ENCODE results near the gene EYS.

The EYS gene

DNA sequence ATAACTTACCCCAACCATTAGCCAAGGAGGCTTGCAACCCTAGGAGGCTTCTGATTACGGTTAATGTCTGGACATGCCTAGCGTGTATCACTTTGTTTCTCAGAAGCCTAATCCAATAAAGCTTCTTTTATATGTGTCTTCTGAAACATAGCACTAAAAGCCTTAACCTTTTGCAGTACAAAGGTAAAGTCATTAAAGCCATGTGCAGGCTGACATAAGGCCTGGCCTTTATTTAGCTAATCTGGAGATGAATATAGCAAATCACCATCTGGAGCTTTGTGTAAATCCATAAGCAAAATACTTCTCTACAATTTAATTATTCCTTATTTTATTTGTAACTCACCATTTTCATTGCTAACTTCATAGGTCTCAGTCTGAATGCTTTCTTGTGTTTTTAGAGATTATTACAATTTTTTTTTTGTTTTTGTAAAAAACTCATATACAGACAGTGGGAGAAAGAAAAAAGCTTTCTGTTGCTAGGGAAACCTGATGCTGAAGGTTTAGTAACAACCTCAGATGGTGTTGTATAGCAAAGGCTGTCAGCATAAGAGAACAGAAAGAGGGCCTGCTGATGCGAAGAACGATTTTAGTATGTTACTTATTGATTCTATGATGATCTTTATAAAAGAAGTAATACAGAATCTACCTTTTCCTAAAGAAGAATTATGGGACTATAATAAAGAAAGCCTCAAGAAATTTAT is at the start of gene EYS:
TSS of gene EYS (minus strand) at position 101 of the 701 bp plus-strand sequence. CDS start 211,816 bp downstream, outside the sequence.
- no peak for DNase-seq (ENCODE audit: extremely low read depth in 1 of 2, low read depth in 1 of 2)

DNA sequence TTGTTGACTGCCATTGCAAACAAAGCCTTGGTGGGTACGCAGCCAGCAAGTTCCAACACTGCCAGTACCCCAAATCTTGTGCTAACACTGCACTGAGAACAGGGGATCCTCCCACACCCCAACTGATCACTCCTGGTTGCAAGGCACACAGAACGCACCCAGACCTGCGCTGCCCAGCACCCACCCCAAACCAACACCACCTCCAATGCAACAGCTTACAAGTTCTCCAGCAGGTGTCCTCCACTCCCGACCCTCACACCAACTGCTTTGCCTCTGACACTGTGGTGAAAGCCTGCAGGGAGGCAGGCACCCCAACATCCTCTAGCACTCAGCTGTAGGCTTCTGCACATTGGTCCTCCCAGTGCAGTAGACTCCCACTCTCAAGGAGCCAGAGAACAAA is 39.3 kb upstream of the EYS start:
- DNase-seq (ENCODE audit: extremely low read depth in 1 of 2, low read depth in 1 of 2) = no peak

DNA sequence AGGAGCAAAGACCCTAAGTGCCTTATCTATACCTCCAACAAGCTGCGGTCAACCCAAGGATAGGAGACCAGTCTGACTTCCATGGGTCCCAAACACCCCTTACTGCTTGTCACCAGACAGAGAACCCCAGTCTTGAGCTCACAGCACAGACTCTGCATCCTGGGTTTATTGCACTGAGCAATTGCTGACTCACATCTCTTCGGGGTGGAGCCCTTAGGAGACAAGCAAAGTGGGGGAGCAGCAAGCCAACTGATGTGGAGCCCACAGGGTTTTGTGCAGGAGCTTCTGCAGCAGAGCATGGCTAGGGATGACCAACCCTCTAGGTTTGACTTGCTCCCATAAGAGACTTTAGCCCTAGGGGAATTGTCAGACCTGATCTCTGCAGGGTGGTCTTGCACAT is 38.6 kb upstream of the EYS start:
- no peak for DNase-seq (ENCODE audit: extremely low read depth in 1 of 2, low read depth in 1 of 2)

DNA sequence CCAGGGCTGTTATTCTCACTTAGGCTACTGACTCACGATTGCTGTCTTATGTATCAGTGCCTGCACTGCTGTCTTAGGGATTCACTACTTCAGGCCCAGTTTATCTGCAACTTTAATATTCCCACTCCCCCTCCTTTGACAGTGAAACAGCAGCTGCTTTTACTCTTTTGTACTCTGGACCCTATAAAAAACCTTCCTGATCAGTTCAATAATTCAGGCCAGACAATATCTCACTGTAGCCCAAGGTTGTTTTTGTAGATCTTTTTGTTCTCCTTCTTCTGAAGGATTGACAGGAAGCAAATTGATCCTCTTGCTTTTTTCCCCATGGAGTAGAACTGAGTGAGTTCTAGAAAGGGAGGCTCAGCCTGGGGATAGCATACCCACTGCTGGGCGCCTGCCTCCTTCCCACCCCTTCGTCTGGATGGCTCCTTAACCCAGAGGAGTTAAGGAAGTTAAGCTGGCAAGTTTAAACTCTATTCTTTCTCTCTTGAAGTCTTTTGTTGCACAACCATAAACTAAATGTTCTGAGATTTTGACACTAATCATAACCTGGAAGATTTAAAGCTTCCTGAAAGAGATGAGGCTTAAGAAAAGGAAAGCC is 22.0 kb upstream of the EYS start:
- no peak for DNase-seq (ENCODE audit: extremely low read depth in 1 of 2, low read depth in 1 of 2)

- DNase-seq (ENCODE audit: extremely low read depth in 1 of 2, low read depth in 1 of 2) = no peak
Observed at GRCh38 chr6:65719101-65719500, 12.1 kb upstream of the EYS start.

DNA sequence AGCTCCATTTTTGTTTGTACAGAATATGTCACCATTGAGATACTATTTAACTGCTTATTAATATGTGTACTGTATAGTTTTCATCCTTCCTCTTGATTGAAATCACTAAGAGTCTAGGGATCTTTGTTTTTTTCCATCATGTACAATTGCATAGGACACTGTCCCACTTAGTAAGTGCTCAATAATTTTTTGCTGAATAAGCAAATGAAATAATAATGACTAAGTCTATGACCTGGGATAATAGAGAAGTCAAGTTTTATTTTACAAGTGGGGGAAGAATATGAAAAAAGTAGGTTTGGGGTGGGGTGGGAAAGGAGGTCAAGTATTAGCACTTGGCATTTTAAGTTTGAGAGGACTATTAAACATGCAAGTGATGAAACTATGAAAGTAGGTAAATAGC is 4.5 kb upstream of the EYS start:
- no peak for DNase-seq (ENCODE audit: extremely low read depth in 1 of 2, low read depth in 1 of 2)

DNA sequence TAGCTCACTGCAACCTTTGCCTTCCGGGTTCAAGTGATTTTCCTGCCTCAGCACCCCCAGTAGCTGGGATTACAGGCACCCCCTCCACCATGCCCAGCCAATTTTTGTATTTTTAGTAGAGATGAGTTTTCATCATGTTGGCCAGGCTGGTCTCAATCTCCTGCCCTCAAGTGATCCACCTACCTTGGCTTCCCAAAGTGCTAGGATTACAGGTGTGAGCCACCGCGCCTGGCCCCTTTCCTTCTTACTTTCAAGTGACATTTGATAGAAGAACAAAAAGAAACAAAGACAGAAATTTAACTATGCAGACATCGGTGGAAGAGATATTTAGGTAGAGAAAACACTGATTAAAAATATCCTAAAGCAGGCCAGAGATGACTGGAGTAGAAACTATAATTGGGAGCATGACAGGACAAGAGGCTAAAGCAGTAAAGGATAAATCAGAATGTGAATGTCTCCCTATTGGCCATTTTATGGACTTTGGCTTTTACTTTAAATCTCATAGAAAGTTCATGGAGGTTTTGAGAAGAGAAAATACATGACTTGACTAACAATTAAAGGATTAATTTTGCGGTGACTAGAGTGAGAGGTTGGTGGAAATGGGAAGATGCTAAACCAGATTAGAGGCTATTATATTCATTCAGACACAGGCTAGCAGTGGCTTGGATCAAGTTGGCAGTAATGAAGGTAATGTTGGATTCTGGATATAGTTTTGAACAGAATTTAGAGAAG is 2.2 kb upstream of the EYS start:
- no peak for DNase-seq (ENCODE audit: extremely low read depth in 1 of 2, low read depth in 1 of 2)

GRCh38 chr6:65708162-65708561 is 1.1 kb upstream of the EYS start:
- DNase-seq (ENCODE audit: extremely low read depth in 1 of 2, low read depth in 1 of 2) = no peak

- no peak for DNase-seq (ENCODE audit: extremely low read depth in 1 of 2, low read depth in 1 of 2)
Observed at GRCh38 chr6:65706436-65706835, 590 bp downstream of the EYS start.

GRCh38 chr6:65701325-65701724 is 5.7 kb downstream of the EYS start:
- DNase-seq (ENCODE audit: extremely low read depth in 1 of 2, low read depth in 1 of 2) = no peak

DNA sequence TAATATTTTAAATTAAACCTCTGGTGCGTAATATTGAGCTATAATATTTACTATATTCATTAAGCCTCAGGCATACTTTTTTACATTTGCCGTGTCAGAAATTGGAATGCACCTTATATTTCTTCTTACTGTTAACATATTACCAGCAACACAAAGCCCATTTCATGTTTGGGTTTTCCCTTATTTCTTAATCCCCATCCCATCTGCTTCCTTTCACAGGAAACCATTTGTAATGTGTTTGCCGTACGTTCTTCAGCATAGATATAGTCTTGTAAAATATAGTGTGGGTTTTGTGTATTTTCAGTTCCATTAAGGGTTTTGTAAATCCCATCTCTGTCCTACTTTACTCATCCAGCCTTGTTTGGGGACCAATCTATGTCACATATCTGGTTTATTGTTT is 6.5 kb downstream of the EYS start:
- no peak for DNase-seq (ENCODE audit: extremely low read depth in 1 of 2, low read depth in 1 of 2)

- no peak for DNase-seq (ENCODE audit: extremely low read depth in 1 of 2, low read depth in 1 of 2)
Observed at GRCh38 chr6:65692109-65692508, 14.9 kb downstream of the EYS start.

DNA sequence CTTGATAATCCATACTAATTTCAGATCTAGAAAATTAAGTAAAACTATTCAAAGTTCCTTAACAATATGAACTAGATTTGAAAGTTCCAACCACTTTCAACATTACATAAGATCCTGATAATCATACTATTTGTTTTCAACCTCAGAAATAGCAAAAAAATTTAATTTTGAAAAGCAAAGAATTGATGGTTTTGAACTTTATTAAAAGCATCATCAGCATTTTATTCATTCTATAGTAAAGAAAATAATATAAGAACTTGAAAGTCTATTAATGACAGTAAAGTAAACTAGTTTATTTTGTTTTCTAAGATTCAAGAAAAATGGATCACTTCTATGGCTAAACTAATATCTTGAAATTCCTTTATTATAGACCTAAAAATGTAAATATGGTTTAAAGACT is 26.8 kb downstream of the EYS start:
- no peak for DNase-seq (ENCODE audit: extremely low read depth in 1 of 2, low read depth in 1 of 2)

GRCh38 chr6:65671922-65672321 is 35.1 kb downstream of the EYS start:
- no peak for DNase-seq (ENCODE audit: extremely low read depth in 1 of 2, low read depth in 1 of 2)

- no peak for DNase-seq (ENCODE audit: extremely low read depth in 1 of 2, low read depth in 1 of 2)
Observed at GRCh38 chr6:65667916-65668656, 38.9 kb downstream of the EYS start.

DNA sequence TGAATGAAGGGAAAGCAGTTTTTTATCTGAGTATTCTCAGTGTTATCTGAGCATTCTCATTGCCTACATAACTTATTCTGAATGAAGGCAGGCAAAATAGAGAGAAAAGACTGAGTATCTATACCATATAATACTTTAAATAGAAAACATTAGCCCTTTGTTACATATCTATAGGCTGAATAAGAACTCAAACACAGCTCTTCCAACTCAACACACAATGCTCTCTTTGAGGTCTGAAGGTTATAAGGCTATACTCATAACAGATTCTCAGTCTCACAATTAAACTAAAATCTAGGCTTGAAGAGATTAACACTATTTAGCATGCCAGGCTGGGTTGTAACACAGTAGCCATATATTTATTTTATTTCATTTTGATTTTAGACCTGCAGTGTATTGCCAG is 56.9 kb downstream of the EYS start:
- DNase-seq (ENCODE audit: extremely low read depth in 1 of 2, low read depth in 1 of 2) = no peak

DNA sequence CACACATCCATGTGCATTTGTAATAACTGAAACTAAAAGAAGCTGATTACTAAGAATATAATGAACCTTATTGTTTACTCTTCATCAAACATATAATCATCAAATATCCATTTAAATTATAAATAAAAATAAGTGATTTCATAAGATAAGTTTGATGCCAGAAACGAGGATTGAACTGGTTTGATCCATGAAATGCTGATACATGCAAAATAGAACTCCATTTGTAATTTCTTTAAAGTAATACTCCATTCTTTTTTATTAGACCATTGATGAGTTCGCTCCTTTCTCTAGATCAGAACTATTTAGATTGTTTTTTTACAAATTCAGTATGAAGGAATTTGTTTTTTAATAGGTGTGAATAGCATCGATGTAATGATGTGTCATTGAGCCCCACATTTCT is 57.6 kb downstream of the EYS start:
- no peak for DNase-seq (ENCODE audit: extremely low read depth in 1 of 2, low read depth in 1 of 2)

GRCh38 chr6:65646544-65646943 is 60.5 kb downstream of the EYS start:
- DNase-seq (ENCODE audit: extremely low read depth in 1 of 2, low read depth in 1 of 2) = no peak

DNA sequence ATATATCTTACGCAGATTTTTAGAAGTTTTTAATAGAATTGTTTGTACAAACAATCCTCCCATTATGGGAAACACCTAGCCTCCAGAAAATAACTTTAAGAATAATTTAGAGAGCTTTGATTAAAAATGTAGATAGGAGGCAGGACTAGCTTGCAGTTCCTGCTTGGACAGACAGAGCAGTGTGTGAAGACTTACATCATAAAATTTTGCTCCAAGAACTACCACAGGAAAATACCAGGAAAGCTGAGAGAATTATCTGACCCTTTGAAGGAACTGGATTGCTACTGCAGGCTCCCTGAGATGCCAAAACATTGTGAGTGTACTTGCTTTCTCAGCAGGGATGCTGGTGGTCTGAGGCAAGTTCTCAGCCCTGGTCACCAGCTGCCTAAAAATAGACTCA is 64.2 kb downstream of the EYS start:
- no peak for DNase-seq (ENCODE audit: extremely low read depth in 1 of 2, low read depth in 1 of 2)

- DNase-seq (ENCODE audit: extremely low read depth in 1 of 2, low read depth in 1 of 2) = no peak
Observed at GRCh38 chr6:65638047-65638831, 68.8 kb downstream of the EYS start.

Measured in activated CD8-positive, alpha-beta memory T cell treated with anti-CD3 and anti-CD28 coated beads for 1 hour (primary cell).